ENCODE data around the gene PRPH2. TPM values are rescaled to one million over a fixed set of nuclear protein-coding genes. Genes with fewer than 3 reads are reported as not detected.

Gene PRPH2, protein sequence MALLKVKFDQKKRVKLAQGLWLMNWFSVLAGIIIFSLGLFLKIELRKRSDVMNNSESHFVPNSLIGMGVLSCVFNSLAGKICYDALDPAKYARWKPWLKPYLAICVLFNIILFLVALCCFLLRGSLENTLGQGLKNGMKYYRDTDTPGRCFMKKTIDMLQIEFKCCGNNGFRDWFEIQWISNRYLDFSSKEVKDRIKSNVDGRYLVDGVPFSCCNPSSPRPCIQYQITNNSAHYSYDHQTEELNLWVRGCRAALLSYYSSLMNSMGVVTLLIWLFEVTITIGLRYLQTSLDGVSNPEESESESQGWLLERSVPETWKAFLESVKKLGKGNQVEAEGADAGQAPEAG
- polyA plus RNA-seq (ENCODE audit: insufficient read length in 4 of 4): 1 to 10 TPM; 1.8 to 4.3 (median 2.9) TPM

DNA sequence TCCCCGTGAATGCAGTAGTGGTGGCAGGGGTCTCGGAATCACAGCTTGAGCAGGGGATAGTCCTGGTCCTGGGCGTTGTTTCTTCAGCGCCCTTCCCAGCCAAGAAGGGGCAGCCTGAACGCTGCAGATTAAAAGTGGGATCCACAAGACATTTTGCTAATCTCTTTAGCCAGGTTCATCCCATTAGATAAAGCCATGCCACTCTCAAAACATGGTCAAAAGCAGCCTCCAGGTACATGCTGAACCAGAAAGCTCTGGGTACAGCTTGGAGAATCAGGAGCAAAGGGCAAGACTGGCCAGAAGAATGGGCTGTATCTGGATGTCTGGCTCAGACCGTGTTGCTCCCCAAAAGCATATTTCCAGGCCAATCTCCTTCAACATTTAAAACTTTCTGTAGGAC, at the start of gene PRPH2:
TSS of gene PRPH2 (minus strand) at position 101 of the 400 bp plus-strand sequence. CDS start 263 bp downstream, outside the sequence.
- no peak for DNase-seq (ENCODE audit: low read depth in 4 of 4, low spot score in 3 of 4)

DNA sequence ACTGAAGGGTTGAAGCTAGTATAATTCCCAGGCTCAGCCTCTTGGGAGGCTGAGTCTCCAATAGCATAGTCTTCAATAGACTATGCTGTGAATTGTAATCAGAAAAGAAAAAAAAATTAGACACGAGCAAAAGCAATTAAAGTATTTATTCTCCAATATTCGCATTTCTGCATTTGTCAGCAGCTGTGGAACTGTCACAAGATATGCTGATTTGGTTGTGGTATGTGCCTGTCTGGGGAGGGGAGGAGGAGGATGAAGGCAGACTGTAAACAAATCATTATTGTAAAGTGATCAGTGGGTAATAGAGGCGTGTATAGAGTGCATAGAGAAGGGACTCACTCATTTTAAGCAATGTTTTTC, 49.3 kb upstream of the PRPH2 start:
- DNase-seq (ENCODE audit: low read depth in 4 of 4, low spot score in 3 of 4): no peak

DNA sequence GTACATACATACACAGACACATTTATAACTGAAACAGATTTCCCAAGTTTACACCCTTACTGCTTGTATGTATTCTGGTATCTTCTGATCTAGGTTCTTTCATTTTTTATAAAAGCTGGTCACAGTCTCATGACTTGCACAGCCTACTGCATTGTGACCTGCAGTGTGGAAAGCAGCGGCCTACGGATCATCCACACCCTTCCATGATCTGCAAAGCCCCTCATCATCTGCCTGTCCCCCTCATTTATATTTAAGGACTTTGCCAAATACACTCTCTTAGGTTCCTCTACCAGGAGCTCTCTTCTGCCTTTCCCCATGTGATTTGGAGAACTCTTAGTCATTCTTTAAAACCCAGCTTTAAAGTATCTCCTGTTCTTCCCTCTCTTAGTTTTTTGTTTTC, 47.4 kb upstream of the PRPH2 start:
- no peak for DNase-seq (ENCODE audit: low read depth in 4 of 4, low spot score in 3 of 4)

DNA sequence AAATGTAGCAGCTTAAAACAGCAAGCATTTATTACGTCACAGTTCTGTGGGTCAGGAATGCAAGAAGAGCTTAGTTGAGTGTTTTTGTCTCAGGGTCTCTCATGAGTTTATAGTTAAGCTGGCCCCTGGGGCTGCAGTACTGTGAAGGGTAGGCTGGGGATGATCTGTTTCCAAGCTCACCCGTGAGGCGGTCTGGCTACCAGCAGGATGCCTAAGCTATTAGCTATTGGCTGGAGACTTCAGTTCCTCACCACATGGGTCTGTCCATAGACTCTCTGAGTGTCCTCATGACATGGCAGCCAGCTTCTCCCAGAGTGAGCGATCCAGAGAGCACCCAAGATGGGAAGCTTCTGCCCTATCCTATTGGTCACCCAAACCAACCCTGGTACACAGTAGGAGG, 46.7 kb upstream of the PRPH2 start:
- no peak for DNase-seq (ENCODE audit: low read depth in 4 of 4, low spot score in 3 of 4)

DNA sequence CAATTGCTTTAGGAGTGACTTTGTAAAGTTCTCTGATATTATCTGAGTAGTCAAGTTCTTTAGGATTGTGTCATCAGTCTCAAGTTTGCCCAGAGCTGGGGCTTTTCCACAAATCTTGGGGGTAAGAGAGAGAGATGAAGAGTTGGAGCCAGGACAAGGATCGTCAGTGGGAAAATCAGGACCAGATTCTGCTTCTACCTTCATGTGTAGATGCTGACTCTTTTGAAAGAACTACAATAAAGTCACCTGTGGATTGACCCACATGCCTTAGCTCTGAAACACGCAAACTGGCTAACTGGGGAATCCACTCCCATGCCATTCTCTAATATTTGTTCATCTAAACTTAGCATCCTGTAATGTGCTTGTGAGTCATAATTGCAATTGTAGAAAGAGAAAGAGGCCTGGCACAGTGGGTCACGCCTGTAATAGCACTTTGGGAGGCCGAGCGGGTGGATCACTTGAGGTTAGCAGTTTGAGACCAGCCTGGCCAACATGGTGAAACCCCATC, 43.8 kb upstream of the PRPH2 start:
- DNase-seq (ENCODE audit: low read depth in 4 of 4, low spot score in 3 of 4): no peak

DNA sequence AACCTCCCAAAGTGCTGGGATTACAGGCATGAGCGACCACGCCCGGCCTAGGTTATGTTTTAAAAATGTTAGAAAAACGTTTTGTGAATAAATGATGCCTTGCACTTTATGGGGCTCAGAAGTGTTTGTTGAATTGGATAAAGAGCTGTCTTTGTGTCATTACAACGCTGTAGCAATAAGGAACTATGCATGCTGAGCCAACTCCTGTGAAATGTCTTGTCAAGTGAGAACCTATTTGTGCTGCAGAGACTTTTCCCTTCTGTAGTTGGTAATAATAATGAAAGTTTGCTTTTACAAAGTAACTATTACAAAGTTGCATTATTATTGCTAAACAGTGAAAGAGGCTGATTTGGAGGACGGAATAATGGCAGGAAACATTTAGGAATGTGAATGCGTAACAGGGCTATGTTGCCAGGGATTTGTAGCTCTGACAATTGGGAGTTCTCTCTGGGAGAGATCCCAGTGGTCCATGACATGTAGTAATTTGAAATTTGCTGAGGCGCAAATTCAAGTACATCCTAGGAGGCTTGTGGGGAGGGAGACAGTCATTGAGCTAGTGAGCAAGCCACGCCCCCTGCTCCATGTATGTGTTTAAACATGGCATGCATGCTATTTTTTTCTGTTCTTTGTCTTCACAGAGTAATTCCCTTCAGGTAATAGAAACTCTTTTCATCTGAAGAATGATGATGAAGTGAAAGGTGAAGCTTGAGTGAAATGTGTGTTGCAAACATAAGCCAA, 42.7 kb upstream of the PRPH2 start:
- no peak for DNase-seq (ENCODE audit: low read depth in 4 of 4, low spot score in 3 of 4)

DNA sequence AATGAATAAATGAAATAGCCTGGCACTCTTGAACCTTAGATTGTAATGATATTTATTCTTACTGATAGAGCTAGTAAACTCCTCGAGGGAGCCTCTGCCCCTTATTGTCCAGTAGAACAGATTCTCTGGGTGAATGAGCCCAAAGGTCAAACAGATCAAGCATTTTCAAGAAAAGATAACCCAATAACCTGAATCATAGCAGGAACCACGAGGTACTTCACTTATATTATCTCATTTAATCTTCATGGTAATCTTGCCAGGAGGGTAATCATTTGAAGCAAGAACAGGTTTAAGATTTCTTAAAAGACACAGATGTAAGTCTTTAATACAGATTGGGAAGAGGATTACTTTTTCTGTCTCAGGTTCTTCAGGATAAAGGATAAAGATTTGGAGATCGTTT, 40.6 kb upstream of the PRPH2 start:
- no peak for DNase-seq (ENCODE audit: low read depth in 4 of 4, low spot score in 3 of 4)

DNA sequence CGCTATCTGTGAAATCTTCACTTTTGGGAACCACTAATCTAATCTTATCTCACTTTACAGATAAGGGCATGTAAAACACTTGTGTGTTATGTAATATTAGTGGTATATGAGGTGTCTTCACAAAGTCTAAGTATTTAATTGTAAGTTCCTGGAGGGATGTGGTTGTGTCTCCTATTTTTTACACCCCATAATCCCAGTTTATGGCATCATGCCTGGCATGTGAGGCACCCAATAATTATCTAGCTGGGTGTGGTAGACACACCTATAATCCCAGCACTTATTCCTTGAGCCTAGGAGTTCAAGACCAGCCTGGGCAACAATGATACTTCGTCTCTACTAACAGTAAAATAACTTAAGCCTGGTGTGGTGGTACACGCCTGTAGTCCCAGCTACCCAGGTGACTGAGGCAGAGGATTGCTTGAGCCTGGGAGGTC, 40.0 kb upstream of the PRPH2 start:
- no peak for DNase-seq (ENCODE audit: low read depth in 4 of 4, low spot score in 3 of 4)

DNA sequence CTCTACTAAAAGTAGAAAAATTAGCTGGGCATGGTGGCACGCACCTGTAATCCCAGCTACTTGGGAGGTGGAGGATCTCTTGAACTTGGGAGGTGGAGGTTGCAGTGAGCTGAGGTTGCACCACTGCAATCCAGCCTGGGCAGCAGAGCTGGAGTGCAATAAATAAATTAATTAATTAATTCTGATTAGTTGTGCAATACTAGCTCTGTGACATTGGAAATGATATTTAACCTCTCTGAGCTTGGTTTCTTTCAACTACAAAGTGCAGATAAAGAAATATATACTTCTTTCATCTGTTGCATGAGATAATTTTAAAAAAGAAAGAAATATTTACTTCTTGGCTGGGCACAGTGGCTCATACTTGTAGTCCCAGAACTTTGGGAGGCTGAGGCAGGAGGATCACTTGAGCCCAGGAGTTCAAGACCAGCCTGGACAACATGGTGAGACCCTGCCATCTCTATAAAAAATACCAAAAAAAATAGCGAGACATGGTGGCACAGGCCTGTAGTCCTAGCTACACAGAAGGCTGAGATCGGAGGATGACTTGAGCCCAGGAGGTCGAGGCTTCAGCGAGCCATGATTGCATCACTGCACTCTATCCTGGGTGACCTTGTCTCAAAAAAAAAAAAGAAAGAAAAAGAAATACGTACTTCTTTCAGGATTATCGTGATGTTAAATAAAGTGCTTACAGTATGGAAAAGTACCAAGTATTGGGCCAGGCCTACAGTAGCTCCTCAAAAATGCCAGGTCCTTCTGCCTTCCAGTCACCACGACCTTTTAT, 39.1 kb upstream of the PRPH2 start:
- no peak for DNase-seq (ENCODE audit: low read depth in 4 of 4, low spot score in 3 of 4)

DNA sequence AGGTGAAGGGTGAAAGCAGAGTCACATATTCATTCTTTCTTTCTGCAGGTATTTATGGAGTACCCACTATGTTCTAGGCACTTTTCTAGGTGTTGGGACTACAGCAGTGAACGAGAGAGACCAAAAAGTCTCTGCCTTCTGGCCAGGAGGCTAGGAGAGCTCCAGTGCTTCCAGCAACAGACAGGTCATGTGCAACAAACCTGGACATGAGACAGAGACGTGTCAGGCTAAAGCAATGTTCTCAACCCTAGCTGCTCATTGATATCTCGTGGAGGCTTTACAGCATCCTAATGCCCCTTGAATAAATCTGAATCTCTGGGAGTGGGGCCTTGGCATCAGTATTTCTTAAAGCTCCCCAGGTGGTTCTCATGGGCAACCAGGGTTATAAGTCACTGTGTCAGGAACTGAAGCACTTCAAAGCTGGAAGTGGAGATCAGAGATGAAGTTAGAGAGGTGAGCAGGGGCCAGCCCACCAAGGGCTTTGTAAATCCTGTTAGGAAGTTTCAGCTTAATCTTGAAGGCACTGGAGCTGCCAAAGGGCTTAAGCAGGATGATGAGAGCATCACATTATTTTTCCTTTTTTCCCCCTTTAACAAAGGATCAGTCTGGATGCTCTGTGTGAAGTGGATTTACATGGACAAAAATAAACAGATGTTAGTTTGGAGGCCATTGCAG, 36.5 kb upstream of the PRPH2 start:
- DNase-seq (ENCODE audit: low read depth in 4 of 4, low spot score in 3 of 4): no peak

DNA sequence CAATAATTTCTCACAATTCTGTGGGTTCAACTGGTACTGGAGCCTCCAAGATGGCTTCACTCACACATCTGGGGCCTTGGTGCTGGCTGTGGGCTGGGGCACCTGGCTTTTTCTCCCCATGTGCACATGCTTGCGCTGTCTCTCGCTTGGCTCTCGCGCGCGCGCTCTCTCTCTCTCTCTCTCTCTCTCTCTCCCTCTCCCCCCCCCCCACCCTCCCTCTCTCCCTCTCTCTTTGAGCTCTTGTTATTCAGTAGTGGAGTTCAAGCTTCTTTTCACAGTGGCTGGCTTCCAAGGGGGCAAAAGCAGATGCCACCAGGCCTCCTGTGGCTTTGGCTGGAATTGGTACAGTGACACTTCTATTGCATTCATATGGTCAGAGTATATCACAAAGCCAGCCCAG, 34.3 kb upstream of the PRPH2 start:
- no peak for DNase-seq (ENCODE audit: low read depth in 4 of 4, low spot score in 3 of 4)

DNA sequence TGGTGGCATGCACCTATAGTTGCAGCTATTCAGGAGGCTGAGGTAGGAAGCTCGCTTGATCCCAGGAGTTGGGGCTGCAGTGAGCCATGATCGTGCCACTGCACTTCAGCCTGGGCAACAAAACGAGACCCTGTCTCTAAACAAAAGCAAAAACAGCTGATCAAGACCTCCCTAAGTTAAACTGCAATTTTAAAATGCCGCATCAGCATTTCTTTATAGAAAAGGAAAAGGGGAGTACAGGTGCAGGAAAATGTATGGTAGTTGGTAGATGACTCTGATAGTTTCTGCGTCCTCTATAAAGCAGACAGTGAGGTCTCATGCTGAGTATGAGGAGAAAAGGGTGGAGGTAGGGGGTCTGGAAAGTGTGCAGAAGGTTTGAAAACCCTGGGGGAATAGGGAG, 32.4 kb upstream of the PRPH2 start:
- no peak for DNase-seq (ENCODE audit: low read depth in 4 of 4, low spot score in 3 of 4)

DNA sequence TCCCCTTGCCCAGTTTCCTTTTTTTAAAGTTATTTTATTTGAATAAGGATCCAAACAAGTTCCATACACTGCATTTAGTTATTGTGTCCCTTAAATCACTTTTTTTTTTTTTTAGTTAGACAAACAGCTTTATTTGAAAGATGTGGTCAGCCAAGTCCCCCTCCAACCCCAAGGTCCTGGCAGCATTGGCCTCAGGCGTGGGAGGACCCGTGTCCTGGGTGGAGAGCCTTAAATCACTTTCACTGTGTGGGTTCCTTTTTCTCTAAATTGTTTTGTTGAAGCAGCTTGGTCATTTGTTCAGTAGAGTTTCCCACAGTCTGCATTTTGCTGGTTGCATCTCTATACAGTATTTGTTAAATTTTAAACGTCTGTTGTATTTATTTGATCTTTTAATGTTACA, 28.7 kb upstream of the PRPH2 start:
- DNase-seq (ENCODE audit: low read depth in 4 of 4, low spot score in 3 of 4): no peak

DNA sequence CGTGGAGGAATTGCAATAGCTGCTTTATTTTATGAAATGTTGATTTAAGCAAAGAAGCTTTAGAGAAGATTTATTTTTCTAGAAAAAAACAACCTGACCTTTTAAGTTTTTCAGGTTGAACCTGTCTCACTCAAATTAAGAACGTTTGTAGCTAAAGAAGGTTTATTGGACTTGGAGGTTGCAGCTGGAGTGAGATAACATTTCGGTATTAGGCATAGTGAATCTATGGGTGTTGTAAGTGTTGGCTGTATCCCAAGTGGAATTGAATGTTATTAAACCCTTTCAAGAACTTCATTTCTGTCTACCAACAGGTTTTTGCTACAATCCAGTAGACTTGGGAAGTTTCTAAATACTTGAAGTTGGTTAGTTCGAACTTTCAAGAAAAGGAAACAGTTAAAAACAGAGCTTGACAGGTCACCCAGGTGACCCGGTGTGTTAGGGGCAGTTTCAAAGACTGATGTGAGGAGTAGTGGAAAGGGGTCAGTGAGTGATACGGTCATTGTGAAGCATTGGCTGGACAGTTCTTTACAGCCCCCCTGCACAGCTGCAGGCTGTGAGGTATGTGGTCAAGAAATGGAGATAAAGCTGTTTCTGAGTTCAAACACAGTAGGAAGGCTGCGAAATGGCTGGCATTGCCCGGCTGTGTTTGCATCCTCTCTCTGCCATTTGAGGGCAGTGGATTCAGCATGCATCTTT, 26.0 kb upstream of the PRPH2 start:
- no peak for DNase-seq (ENCODE audit: low read depth in 4 of 4, low spot score in 3 of 4)

DNA sequence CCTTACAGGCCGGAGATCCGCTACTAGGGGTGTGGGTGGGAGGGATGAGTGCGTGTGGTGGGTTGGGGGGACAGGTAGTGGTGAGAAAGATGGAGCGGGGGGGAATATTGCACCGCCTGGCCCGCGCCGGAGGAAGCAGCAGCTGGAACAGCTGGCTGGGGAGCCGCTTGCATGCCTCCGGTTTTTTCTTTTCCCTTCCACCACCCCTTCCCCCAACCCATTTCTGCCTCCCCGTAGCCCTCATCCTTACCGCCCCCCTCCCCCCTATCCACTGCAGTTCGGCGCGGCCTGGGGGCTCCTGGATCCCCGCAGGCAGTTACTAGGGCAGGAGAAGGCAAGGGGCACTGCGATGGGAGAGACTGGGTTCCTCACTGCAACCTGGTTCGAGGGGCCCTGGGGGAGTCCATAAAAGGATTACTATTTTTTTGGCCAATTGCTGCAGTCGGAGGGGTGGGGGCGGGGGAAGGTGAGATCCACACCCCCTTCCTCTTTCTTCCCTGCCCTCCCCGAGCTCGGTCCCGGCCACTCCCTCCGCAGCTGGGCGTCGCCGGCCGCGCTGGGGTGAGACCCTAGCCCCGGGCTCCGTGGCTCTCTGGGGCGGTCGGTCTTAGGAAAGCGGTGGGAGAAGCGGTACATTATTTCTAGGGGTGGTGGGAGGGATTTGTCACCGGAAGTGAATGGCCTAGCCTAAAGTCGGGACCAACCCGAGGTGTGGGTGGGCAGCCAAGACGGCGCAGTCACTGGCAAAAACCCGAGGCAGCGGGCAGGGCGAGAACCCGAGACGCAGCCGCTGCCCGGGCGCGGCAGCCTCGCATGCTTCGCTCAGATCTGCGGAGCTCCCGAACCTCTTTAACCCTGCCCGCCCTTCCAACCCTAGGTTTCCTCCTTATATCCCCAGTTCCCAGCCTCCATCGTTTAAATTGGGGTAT, 24.3 kb upstream of the PRPH2 start:
- peak in 2 of 4 donors; percentile 71 to 76 for DNase-seq (ENCODE audit: low read depth in 4 of 4, low spot score in 3 of 4)

DNA sequence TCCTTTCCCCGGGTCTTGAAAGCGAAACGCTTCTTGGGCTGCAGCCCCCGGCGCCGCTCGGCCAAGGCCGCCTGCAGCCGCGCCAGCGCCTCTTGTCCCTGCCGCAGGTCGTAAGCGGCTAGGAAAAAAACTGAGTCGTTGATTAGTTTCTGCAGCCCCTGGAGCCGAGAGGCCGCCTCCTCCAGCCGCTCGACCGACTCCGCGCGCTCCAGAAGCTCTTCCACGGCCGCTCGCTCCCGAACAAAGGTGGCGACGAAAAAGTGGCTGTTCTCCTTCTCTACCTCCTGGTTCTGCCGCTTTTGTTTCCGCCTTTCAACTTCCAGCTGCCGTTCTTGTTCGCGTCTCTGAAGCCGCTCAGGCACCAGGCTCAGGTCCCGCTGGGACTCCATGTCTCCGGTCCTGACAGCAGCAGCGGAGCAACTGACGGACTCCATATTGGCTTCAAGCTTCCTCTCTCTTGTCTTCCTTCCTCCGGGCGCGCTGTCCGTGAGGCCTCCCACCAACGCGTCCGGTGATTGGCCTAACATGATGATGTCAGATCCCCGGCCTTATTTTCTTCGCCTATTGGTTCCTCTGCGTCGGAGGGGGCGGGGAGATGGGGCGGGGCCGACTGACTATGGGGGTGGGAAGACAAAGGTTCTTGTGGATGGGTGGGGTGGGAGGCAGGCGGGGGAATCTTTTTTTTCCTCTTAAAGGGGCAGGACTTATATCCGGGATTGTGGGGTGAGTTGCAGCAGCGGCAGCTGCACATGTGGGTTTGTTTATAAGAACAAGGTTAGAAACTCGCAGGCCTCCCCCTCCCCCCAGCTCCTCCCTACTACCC, 23.5 kb upstream of the PRPH2 start, which contains the start of gene TBCC:
TSS of gene TBCC (minus strand) at position 464 of the 823 bp plus-strand sequence. CDS start at position 434, 30 bp downstream.
- peak; percentile 94 to 98 (median 97) for DNase-seq (ENCODE audit: low read depth in 4 of 4, low spot score in 3 of 4)

DNA sequence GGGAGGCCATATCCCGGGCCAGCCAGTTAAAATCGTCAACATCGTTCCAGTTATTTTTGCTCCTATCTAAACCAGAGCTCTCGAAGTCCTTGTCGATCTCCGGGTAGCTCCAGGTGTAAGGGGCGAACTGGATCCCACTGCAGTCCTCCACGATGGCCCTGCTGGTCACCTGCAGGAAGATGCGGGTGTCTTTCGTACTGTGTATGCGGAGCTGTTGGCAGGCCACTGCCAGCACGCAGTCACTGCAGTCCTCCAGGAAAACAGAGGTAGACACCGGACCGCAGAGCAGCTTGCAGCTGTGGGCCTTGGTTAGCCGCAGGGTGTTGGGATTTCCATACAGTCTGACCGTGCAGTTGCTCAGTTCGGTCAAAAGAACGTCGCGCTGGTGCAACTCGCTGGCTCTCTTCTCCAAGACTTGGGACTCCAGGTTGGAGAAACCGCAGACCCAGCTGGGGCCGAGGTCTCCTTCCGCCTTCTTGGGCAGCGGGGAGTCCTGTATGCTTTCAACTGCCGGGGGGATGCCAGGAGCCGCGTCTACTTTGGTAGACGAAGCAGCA, 22.8 kb upstream of the PRPH2 start:
- peak in 1 of 4 donors; percentile 52 for DNase-seq (ENCODE audit: low read depth in 4 of 4, low spot score in 3 of 4)

Data from right renal pelvis (tissue), 4 donors.